ENCODE measurements around the gene LY6G5B.

DNA sequence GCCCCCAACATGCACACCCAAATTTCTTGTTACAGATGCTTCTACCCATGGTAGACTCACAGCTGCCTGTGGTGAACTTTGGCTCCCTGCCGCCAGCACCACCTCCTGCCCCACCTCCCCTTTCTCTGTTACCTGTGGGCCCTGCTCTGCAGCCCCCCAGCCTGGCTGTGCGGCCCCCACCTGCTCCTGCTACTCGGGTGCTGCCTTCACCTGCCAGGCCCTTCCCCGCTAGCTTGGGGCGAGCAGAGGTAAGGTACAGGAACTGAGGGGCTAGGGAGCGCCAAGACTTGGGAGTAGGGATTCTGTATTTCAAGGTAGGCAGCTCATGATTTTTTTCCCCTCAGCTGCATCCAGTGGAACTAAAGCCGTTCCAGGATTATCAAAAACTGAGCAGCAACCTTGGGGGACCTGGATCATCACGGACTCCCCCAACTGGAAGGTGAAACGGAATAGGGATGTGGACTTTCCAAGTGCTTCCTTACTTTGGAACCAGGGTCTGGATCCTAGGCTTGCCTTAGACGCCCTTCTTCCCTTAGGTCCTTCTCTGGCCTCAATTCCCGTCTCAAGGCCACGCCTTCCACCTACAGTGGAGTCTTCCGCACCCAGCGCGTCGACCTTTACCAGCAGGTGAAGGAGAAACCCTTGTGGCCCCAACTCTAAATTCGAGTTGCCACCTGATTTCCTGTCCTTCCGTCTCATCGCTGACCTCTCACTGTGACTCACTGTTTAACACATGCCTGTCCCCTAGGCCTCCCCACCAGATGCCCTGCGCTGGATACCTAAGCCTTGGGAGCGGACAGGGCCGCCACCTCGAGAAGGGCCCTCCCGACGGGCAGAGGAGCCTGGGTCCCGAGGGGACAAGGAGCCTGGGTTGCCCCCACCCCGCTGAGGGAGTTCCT lies 32.8 kb upstream of the LY6G5B start:
- TF ChIP-seq CTCF (IDR thresholded peaks at IDR 0.05): no peak
- TF ChIP-seq POLR2A (IDR thresholded peaks at IDR 0.05): no peak

All from ovary (tissue), 3 donors.